Progenitor cell of endocrine pancreas (in vitro differentiated cells): ENCODE results near the gene ALDH1A1. TPM values are rescaled to one million over a fixed set of nuclear protein-coding genes. Genes with fewer than 3 reads are reported as not detected.

Source experiments
- DNase-seq: peaks from one replicate; pipeline ENCODE4 v3.0.0; 2021; ENCODE audit warnings: low spot score; ENCODE audit not compliant: unreplicated experiment
- H3K27ac Mint-ChIP-seq: 2 replicates; pipeline ENCODE4 v1.8.0; 2021; ENCODE audit warnings: mild to moderate bottlenecking, moderate library complexity, mixed read lengths
- H3K27me3 Mint-ChIP-seq: 2 replicates; pipeline ENCODE4 v1.8.0; 2021; ENCODE audit warnings: mixed read lengths
- H3K36me3 Mint-ChIP-seq: 2 replicates; pipeline ENCODE4 v1.8.0; 2022; ENCODE audit warnings: mixed read lengths; ENCODE audit not compliant: insufficient read depth
- H3K4me1 Mint-ChIP-seq: 2 replicates; pipeline ENCODE4 v1.8.0; 2021; ENCODE audit warnings: low read depth, mixed read lengths
- H3K4me3 Mint-ChIP-seq: 2 replicates; pipeline ENCODE4 v1.8.0; 2021; ENCODE audit warnings: low read depth, mild to moderate bottlenecking, moderate library complexity, mixed read lengths
- H3K9me3 Mint-ChIP-seq: 2 replicates; pipeline ENCODE4 v1.8.0; 2021; ENCODE audit warnings: low read depth, mixed read lengths
- total RNA-seq: library from RNA; stranded (reverse); gene quantifications from 2 replicates; pipeline ENCODE4 v1.2.1, GENCODE V29; 2021
- TF ChIP-seq, protein P1 (sequence below): fragments of 200-600 bp; sonication (generic); IDR thresholded peaks from one replicate; pipeline ENCODE4 v1.5.0; 2021; ENCODE audit warnings: antibody characterized with exemption, mild to moderate bottlenecking; ENCODE audit not compliant: unreplicated experiment

The ALDH1A1 gene
- total RNA-seq, 1 donor from 2014 or later: 188 TPM

GRCh38 chr9:72960446-72960845, 7.6 kb upstream of the ALDH1A1 start:
- no peak overlapping the region for H3K27ac Mint-ChIP-seq
- no peak overlapping the region for H3K4me3 Mint-ChIP-seq
- TF ChIP-seq, protein P1, sequence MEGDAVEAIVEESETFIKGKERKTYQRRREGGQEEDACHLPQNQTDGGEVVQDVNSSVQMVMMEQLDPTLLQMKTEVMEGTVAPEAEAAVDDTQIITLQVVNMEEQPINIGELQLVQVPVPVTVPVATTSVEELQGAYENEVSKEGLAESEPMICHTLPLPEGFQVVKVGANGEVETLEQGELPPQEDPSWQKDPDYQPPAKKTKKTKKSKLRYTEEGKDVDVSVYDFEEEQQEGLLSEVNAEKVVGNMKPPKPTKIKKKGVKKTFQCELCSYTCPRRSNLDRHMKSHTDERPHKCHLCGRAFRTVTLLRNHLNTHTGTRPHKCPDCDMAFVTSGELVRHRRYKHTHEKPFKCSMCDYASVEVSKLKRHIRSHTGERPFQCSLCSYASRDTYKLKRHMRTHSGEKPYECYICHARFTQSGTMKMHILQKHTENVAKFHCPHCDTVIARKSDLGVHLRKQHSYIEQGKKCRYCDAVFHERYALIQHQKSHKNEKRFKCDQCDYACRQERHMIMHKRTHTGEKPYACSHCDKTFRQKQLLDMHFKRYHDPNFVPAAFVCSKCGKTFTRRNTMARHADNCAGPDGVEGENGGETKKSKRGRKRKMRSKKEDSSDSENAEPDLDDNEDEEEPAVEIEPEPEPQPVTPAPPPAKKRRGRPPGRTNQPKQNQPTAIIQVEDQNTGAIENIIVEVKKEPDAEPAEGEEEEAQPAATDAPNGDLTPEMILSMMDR: no peak
- peaks cover 15% of the 10 kb centered on the region for H3K9me3 Mint-ChIP-seq
- no peaks in the 10 kb centered on the region for H3K27me3 Mint-ChIP-seq
- no peaks in the 10 kb centered on the region for H3K36me3 Mint-ChIP-seq
- H3K4me1 Mint-ChIP-seq: no peaks in the 10 kb centered on the region
- no peak for DNase-seq

DNA sequence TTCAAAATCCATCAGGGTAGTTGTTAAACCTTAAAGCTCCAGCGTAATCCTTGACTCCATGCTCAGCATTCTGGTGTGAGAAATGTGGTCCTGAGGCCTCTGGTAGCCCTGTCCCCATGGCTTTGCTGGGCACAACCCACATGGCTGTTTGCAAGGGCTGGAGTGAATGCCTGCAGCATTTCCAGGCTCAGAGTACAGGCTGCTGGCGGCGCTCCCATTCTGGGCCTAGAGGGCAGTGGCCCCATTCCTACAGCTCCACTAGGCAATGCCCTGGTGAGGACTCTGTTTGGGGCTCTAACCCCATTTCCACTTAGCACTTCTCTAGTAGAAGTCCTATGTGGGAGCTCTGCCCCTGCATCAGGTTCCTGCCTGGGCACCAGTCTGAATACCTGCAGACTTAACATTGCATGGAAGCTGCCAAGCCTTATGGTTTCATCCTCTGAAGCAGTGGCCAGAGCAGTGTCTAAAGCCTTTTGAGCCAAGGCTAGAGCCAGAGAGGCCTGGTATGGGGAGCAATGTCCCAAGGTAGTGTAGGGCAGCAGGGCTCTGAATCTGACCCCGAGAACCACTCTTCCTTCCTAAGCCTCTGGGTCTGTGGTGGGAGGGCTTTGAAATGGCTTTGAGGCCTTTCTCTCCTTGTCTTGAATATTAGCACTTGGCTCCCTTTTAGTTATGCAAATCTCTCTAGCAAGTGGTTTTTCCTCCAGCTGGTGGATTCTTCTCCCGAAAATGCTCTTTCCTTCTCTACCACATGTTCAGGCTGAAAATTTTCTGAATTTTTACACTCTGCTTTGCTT, 5.8 kb upstream of the ALDH1A1 start:
- no peak for DNase-seq
- Mint-ChIP-seq H3K9me3 (peaks cover 15% of the 10 kb centered on the region), H3K4me1 (peaks cover 4% of the 10 kb centered on the region), H3K36me3 (no peaks in the 10 kb centered on the region), H3K4me3 (no peak overlapping the region), H3K27me3 (no peaks in the 10 kb centered on the region), H3K27ac (no peak overlapping the region)
- TF ChIP-seq, protein P1: no peak

DNA sequence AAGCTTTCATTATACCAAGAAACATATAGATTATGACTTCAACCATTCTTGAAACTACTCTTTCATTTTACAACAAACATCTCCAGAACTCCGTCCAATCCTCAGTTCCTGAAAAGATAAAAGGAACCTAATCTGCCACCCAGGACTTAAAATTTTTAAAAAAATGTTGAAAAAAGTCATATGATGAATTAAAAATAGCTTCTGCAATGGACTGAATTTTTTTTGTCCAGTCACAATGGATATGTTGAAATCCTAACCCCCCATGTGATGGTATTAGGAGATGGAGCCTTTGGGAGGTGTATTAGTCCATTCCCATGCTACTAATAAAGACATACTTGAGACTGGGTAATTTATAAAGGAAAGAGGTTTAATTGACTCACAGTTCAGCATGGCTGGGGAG, 2.7 kb upstream of the ALDH1A1 start:
- Mint-ChIP-seq H3K4me3 (no peak overlapping the region), H3K36me3 (no peaks in the 10 kb centered on the region), H3K9me3 (peaks cover 9% of the 10 kb centered on the region), H3K27me3 (no peaks in the 10 kb centered on the region), H3K4me1 (peaks cover 27% of the 10 kb centered on the region), H3K27ac (no peak overlapping the region)
- TF ChIP-seq, protein P1: no peak
- DNase-seq: no peak

DNA sequence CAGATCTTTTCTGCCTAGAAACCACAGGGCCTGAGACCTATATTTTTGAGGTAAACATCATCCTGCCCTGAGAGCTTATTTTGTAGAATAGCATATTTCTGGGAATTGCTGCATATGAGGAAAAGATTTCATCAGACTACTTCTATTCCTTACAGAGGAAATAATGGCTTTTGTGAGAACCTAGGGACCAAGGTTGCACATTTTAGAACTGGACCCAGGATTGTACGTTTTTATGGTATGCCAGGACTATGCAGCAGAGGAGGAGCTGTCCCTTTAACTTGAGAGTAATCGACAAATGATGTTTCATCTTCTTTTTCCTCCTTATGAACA, 2.2 kb upstream of the ALDH1A1 start:
- H3K4me3 Mint-ChIP-seq: no peak overlapping the region
- no peak for DNase-seq
- H3K27ac Mint-ChIP-seq: no peak overlapping the region
- H3K9me3 Mint-ChIP-seq: peaks cover 9% of the 10 kb centered on the region
- H3K27me3 Mint-ChIP-seq: no peaks in the 10 kb centered on the region
- H3K4me1 Mint-ChIP-seq: peaks cover 29% of the 10 kb centered on the region
- no peaks in the 10 kb centered on the region for H3K36me3 Mint-ChIP-seq
- TF ChIP-seq, protein P1: no peak

DNA sequence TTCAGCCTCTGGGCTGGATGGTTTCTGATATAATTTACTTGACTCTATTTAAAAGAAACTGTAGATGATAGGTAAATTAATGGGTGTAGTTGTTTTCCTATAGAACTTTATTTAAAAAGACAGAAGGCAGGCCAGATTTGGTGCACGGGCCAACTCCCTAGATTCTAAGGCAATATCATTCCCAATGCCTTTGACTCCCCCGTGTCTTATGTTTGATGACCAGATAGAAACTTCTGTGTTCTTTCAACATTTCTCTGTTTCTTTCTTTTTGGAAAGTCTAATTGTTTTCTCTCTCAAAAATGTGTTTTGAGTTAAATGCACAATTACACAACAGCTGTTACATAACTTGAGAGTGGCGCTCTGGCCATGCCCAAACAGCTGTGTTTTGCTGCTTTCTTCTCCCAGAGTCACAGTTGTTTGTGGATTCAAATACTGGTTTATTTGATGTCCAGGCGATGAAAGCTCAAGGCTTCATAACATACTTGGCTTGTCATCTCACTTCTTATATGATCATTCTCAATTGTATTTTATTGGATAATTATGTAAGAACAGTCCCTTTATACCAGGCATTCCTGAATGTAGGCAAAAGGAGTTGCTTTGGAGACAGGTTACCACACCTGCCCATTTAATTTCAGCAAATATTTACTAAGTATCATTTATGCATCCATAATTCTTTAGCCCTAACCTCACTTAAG, 1.7 kb upstream of the ALDH1A1 start:
- H3K9me3 Mint-ChIP-seq: peaks cover 8% of the 10 kb centered on the region
- no peaks in the 10 kb centered on the region for H3K27me3 Mint-ChIP-seq
- no peaks in the 10 kb centered on the region for H3K36me3 Mint-ChIP-seq
- DNase-seq: no peak
- no peak overlapping the region for H3K27ac Mint-ChIP-seq
- peaks cover 33% of the 10 kb centered on the region for H3K4me1 Mint-ChIP-seq
- TF ChIP-seq, protein P1: no peak
- no peak overlapping the region for H3K4me3 Mint-ChIP-seq
